ENCODE results near the gene HS3ST5.

DNA sequence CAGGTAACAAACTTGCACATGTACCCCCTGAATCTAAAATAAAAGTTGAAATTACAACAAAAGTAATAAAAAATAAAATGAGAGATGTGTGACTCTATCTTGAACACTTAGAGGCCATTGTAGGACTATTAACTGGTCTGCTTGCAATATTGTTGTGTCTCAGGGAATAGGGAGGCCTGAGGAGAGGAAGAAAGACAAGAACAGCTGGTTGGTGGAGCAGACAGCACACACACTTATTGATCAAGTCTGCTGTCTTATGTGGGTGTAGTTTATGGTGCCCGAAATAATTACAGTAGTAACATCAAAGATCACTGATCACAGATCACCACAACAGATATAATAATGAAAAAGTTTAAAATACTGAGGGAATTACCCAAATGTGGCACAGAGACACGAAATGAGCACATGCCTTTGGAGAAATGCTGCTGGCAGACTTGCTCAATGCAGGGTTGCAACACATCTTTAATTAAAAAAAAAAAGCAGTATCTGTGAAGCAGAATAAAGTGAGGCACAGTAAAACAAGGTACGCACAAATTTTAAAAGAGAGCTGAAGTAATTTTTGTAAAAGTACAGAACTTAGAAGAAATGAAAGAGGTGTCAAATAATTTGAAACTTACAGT, 261.8 kb downstream of the HS3ST5 start:
- TF ChIP-seq POLR2AphosphoS5 (IDR thresholded peaks at IDR 0.05) (no peak), CTCF (IDR thresholded peaks at IDR 0.05) (no peak), POLR2A (IDR thresholded peaks at IDR 0.05) (no peak)

All from breast epithelium (tissue), 3 donors.